GM18909 (cell line): ENCODE results near the gene RP9.

Experiments
- ATAC-seq: cut with Tn5 transposase; IDR thresholded peaks from one replicate; pipeline ENCODE4 v1.9.1; 2021; ENCODE audit warnings: mild to moderate bottlenecking; ENCODE audit not compliant: unreplicated experiment, poor library complexity

The RP9 gene

GRCh38 chr7:33109005-33109757 is at the start of gene RP9:
Gene RP9, minus strand, starts transcription at chr7:33109404. Its CDS starts 32 bp downstream, at chr7:33109372.
- peak; percentile 88 for ATAC-seq

DNA sequence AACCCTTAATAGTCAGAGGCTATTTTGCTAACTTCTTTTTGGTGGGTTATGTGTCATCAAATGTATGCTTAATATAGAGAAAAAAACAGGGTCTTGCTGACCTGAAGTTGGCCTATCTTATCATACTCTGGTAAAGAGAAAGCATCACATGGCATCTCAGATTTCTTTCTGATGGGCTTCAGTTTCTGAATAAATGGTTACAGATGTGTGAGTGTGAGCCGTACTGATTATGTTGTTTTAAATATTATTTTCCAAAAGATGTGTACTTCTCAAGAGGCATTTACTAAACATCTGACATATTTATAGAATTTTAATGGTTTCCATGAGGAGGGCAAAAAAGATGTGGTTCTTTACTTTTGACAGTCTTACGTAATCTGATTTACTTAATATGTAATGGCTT is 48.6 kb upstream of the RP9 start:
- no peak for ATAC-seq

DNA sequence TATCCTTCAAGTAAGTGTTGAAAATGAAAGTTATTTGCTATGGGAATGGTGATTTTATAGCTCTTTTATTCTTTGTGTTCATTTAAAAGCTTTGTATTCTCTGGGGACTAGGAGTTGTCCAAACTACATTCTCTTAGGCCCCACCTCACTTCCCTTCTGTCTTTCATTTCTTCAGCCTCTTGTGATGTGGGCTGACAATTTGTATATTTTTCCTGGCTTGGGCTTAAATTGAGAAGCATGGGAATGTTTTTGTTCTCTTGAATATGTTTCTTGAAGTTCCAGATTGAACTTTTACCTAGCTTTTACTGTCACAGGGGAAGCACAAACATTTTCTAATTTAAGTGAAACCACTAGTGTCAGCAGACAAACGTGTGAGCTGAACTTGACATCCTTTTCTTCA is 48.1 kb upstream of the RP9 start:
- ATAC-seq = no peak

DNA sequence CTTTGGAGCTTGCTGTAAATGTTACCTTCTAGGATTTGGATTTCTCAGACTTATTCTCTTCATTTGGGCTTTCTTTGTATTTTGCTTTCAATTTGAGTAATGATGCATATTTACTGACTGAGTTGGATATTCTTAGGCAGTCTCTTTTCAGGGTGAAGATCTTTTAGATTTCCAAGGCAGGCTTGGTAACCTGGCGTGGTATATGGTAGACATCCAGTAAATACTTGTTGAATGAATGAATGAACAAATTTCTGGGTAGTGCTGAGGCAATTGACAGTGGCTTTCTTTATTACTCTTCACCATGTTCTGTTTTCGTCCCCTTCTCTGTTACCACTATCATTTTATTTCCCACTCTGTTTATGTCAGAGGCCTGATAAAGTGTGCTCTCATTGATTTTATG is 47.2 kb upstream of the RP9 start:
- ATAC-seq = no peak

DNA sequence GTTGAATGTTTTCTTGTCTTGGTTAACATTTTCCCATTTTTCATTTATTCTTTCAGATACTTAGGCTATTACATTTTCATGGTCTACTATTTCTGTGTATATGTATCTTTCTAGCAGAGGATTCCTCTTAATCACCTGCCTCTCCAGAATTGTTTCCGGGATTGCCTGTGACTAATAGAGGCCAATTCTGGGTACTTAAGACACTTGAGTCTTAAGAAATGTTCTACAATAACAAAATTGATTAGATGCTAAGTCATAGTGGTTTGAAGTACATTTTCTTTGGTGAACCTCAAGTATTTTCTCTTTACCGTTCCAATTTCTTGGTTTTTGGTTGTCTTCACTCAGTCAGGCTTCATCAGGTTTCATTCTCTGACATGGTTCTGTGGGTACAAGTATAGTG is 46.6 kb upstream of the RP9 start:
- ATAC-seq = no peak

DNA sequence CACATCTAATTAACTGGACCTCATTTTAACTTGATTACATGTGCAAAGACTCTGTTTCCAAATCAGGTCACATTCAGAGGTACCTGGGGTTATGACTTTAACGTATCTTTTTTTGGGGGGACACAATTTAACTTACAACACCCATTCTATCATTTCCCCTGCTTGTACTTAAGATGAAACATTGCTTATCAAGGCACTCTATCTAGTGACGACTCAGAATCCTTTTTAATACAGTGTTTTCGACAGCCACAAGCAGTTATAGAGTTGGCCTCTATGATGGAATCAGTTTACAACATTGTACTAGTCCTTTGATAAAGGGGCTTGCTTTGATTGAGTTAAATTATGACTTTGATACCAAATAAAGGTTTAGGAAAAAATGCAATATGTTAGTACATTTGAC is 42.9 kb upstream of the RP9 start:
- ATAC-seq = no peak

- no peak for ATAC-seq
Observed at GRCh38 chr7:33145156-33145555, 36.0 kb upstream of the RP9 start.

DNA sequence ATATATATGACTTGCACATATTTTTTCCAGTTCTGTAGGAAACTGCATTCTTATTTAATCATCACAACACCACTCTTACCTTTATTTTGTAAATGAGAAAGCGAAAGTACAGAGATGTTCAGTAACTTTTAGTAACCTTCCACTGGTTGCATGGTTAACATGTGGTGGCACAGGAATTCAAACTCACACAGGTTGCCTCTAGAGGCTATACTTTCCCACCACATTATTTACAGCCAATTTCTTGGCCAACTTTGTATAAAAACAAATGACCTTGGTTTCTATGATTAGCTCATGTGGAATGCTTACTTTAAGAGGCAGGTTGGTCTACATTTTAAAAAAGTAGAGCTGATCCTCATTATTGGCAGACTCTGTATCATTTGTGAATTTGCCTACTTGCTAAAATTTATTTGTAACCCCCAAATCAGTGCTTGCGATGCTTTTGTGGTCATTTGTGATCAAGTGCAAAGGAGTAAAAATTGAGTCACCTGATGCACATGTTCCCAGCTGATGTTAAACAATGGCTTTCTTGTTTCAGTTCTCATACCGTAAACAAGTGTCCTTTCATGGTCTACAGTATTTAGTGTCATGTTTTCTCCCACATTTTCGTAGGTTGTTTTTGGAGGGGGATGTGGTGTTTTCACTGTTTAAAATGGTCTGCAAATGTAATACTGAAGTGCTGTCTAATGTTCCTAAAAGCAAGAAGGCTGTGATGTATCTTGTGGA is 35.0 kb upstream of the RP9 start:
- ATAC-seq = peak; percentile 65

- no peak for ATAC-seq
Observed at GRCh38 chr7:33142585-33142984, 33.4 kb upstream of the RP9 start.

GRCh38 chr7:33137103-33137502 is 27.9 kb upstream of the RP9 start:
- no peak for ATAC-seq

- no peak for ATAC-seq
Observed at GRCh38 chr7:33130184-33130583, 21.0 kb upstream of the RP9 start.

DNA sequence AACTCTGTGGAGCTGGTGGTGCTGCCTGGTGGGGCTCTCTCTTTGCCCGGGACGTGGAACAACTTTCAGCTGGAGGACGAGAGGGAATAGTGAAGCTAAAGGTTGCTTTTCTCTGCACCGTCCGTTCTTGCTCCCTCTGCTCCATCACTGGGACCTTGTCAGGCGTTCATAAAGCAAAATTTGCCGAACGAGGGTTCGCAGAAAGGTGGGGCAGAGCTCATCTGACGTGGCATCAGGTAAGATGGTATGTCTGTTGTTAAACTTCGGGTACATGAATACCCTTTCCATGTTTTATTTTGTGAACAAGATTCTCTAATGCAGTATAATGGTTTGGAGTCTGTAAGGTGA is 20.6 kb upstream of the RP9 start:
- no peak for ATAC-seq

GRCh38 chr7:33128990-33129805 is 20.0 kb upstream of the RP9 start, which contains the start of gene BBS9:
Gene BBS9, plus strand, starts transcription at chr7:33129564. Its CDS starts 16,689 bp downstream, at chr7:33146253.
- ATAC-seq = peak; percentile 100

- no peak for ATAC-seq
Observed at GRCh38 chr7:33128631-33128989, 19.4 kb upstream of the RP9 start.

DNA sequence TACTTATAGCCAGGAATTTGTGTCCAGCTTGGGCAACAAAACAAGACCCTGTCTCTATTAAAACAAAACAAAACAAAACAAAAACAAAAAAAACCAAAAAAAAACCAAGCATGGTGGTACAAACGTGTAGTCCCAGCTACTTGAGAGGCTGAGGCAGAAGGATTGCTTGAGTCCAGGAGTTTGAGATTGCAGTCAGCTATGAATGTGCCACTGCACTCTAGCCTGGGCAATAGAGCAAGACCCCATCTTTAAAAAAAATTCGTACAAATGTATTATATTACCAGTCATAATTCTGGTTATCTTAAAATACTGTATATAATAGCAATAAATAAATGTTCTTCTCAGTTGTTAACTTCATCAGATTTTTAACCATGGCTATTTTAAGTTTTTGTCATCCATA is 17.9 kb upstream of the RP9 start:
- ATAC-seq = no peak

DNA sequence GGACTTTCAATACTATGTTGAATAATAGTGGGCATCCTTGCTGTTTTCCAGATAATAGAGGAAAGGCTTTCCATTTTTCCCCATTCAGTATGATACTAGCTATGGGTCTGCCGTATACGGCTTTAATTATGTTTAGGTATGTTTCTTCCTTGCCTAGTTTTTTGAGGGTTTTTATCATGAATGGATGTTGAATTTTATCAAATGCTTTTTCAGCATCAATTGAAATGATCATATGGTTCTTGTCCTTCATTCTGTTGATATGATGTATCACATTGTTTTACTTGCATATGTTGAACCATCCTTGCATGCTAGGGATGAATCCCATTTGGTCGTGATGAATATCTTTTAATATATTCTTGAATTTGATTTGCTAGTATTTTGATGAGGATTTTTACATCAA is 9.2 kb upstream of the RP9 start:
- no peak for ATAC-seq

GRCh38 chr7:33114976-33115375 is 5.8 kb upstream of the RP9 start:
- no peak for ATAC-seq

- no peak for ATAC-seq
Observed at GRCh38 chr7:33111614-33112013, 2.4 kb upstream of the RP9 start.

DNA sequence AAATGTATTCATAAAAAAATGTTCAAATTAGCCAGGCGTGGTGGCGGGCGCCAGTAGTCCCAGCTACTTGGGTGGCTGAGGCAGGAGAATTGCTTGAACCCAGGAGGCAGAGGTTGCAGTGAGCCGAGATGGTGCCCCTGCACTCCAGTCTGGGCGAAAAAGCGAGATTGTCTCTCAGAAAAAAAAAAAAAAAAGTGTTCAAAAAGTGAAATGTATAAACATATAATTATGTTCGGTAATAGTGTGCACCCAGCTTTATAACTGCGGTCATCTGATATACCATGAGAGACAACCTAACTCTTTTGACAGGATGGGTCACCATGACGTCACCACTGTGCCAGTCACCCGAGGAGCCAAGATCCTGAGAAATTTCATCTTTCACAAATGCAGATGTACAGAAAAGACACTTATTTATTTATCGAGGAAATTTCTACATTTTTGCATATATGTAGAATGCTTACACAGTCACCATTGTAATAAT is 594 bp upstream of the RP9 start:
- no peak for ATAC-seq

DNA sequence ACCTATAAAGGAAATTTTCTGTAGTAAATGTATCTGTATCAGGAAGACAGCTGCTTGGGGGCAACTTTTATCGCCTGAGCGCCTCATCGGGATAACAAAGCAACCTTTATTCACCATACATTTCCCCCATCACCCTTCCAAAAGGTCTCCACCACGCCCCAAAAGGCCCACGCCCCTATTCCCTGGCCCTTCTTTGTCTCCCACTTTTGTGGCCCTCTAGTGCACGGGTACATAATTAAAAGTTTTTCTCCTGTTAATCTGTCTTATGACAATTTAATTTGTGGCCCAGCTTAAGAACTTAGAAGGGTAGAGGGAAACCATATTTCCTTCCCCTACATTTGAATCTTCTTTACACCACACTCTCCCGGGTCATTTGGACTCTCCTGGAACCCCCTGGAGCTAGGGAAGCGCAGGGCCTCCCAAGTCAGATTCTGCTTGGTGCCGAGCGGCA is 625 bp downstream of the RP9 start:
- ATAC-seq = peak; percentile 9
